ELF-1 (cell line): ENCODE data around the gene ARHGEF19.

ENCODE experiments used
- DNase-seq: peaks from one replicate; pipeline ENCODE4 v3.0.0-alpha.2; 2016; ENCODE audit warnings: low read depth, low spot score

ARHGEF19 gene

DNA sequence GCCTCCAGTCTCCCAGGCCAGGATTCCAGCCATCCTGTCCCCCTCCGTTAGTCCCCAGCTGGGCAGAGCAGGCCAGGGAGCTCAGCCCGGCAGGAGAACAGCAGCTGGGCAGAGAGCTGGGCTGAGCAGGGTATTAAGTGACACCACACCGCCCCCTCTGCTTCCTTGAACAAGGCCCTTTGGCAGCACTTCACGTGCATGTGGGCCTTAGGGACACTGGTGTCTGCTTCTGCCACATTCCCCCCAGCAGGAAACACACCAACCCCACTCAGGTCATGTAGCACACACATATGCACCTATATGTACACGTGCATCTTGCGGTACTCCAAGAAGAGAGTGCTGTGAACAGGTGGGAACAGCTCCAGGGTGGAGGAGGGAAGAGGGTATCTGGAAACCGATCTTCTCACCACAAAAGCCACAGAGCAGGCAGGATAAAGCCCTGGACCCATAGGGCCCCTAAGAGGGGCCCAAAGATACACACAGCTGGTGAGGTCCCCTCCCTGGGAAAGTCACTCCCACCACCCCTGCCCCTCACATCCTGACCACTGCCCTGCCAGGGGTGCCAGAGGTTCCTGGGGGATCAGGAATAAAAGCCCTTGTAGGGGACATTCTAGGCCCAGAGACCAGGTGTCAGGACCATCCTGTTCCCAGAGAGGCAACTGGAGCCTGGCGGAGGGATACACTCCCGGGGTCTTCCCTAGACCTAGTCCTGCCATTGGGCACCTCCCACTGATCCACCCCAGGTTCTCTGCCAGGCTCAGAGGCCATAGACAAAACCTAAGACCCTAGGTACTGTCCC lies 61.1 kb downstream of the ARHGEF19 start:
- no peak for DNase-seq

DNA sequence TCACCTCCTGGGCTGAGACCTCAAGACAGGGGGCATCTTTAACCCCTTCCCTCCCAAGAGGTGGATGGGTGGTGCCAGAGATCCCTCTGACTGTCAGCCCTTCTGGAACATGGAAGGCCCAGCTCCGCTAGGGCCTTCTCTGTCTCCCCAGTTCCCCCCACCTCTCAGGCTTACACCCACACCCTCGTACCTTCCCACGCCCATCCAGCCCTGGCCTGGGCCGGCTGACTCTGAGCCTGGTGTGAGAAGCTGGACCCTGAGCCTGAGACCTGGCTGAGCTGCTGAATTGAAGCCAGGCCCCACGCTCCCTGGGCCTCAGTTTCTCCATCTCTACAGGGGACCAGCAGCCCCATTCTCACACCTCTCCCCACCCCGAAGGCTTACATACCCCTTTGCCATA lies 61.9 kb downstream of the ARHGEF19 start:
- no peak for DNase-seq

DNA sequence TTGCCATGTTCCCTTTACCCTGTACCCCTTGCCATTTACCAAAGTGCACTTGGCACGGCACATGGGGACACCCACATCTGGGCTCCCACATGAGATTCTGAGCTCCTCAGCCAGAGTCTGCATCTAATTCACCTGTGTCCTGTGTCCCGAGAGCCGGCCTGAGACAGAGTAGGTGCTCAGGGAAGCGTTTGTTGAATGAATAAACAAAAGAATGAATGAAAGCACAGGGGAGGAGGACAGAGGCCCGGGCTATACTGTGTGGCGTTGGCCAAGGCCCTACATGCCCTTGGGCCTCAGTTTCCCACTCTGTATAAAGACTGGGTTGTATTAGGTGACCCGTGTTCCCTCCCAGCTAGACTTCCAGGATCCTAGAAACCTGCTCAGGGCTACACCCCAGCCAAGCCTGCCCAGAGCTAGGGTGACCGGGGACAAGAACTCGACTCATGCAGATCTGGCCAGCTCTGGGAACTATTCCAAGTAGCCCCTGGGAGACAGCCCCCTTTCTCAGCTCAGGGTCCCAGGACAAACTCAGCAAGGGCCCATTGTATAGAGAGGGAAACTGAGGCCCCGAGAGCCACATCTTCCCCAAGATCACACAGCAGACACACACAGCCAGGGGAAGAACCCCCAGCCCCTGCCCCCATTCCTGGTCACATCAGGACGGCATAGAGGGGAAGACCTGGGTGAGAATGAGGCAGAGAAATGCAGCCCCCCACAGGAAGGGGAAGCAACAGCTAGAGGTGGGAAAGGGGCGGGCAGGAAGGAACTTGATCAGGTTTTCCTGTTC lies 62.6 kb downstream of the ARHGEF19 start:
- DNase-seq, result no peak

DNA sequence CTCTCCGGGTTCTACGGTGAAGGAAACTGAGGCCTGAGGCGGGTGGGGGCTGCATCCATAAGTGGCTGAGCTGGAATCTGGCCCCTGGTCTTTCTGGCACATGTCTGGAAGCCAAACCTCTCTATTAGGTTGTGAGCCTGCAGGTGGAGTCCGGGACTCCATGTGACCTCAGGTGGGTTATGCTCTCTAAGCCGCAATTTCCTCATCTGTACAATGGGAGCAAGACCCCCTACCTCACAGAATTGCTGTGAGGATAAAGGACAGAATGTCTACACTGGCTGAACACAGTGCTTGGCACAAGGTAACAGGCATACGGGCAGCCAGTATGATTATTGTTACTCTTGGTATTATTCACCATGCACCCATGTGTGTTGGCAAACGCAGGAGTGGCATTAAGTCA lies 63.3 kb downstream of the ARHGEF19 start:
- DNase-seq, result no peak

DNA sequence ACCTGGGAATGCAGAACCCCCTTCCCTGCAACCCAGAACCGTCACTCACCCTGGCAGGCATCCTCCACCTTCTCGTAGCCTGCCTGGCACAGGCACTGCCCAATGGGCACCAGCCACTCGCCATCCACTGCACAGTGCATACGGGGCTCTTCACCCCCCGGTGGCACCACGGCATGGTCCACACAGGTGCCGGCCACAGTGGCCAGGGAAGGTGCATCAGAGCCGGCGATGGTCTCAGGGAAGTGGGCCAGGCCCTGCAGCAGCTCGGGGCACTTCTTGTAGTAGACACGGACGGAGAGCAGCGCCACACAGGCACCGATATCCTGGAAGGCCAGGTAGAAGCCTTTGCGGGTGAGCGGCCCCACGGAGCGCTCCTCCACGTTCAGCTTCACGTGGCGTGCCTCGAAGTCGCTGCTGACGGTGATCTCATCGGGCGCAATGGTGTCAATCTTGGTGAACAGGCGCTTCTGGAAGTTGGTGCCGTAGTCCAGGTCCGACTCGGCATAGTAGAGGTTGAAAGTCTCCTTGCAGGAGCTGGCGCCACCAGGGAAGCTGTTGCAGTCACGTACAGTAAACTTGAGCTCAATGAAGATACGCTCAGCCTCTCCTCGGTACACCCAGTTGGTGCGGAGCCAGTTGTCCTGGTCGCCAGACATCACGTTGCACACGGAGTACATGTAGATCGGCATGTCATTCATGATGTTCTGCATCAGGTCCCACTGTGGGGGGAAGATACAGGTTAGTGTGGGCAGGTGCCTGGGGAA lies 63.9 kb downstream of the ARHGEF19 start:
- DNase-seq, result no peak
